Posterior vena cava (tissue), 2 donors: ENCODE measurements around the gene CRYM. TPM values are rescaled to one million over a fixed set of nuclear protein-coding genes. Genes with fewer than 3 reads are reported as not detected.
"Not testable (repeated sequence)": the region's sequence is repeated elsewhere in the genome, so short reads cannot be mapped to it uniquely, and the experiment has no call there.

ENCODE experiments used
- DNase-seq: peaks from one replicate; pipeline ENCODE4 v3.0.0-alpha.2; 2020; ENCODE audit warnings: low spot score
- intact Hi-C, 2 donors: fragments of 100-400 bp; cut with DNase I; formaldehyde crosslinking; loops; one replicate each; pipeline versions ENCODE4 v1.14.1 to v1.14.2; 2022 to 2023
- long read RNA-seq, 2 donors: library from polyadenylated mRNA; unstranded; transcript quantifications; one replicate each; pipeline ENCODE4 v2.0.0, GENCODE V29; 2020 to 2021
- total RNA-seq, 2 donors: library from RNA; stranded (reverse); fragmentation: NEBNext Ultra II Directional; extraction: Animal tissue kit (Norgen Biotek cat#: 25700); gene quantifications; one replicate each; pipeline ENCODE4 v1.2.1, GENCODE V29; 2021
- donor health status: DM: yes; HTN: yes; CAD: no.
- donor health status: DM: yes; HTN: yes; CAD: no.

CRYM gene
- 1 to 10 TPM in 1 of 2 donors, under 1 TPM in 1; 0.93 to 1.0 TPM for total RNA-seq
- long read RNA-seq, donor 1, result 0 reads
- long read RNA-seq, donor 2, partial matches to known transcripts, result 1 of 1 reads
- long read RNA-seq, donor 2, other reads (novel, unspliced or antisense), result 0 of 1 reads

GRCh38 chr16:21277927-21278706 is at the start of gene CRYM:
CRYM (minus strand) TSS chr16:21278290; CDS start chr16:21278251, 39 bp downstream.
- DNase-seq, result no peak
- intact Hi-C loops, result no loop called here

- intact Hi-C loops, result no loop called here
- DNase-seq, result no peak
Measured at GRCh38 chr16:21327046-21327445, 49.0 kb upstream of the CRYM start.

- intact Hi-C loops, result no loop called here
- DNase-seq, result no peak
Measured at GRCh38 chr16:21326459-21326858, 48.4 kb upstream of the CRYM start.

- intact Hi-C loops, result no loop called here
- DNase-seq, result no peak
Measured at GRCh38 chr16:21324267-21324666, 46.2 kb upstream of the CRYM start.

- DNase-seq, intact Hi-C loops: not testable (repeated sequence)
Measured at GRCh38 chr16:21322251-21322650, 44.2 kb upstream of the CRYM start.

- intact Hi-C loops, result no loop called here
- DNase-seq, result no peak
Measured at GRCh38 chr16:21321736-21322135, 43.6 kb upstream of the CRYM start.

- intact Hi-C loops, result no loop called here
- DNase-seq, result no peak
Measured at GRCh38 chr16:21314339-21314738, 36.2 kb upstream of the CRYM start.

- intact Hi-C loops, DNase-seq: not testable (repeated sequence)
Measured at GRCh38 chr16:21312863-21313372, 34.8 kb upstream of the CRYM start.

GRCh38 chr16:21312046-21312445 is 34.0 kb upstream of the CRYM start:
- intact Hi-C loops, DNase-seq: not testable (repeated sequence)

- intact Hi-C loops, DNase-seq: not testable (repeated sequence)
Measured at GRCh38 chr16:21306712-21307111, 28.6 kb upstream of the CRYM start.

GRCh38 chr16:21302898-21303528 is 24.9 kb upstream of the CRYM start:
- intact Hi-C loops, result loop anchor here in 1 of 2 donors (5.0 kb wide), 1 partner anchor 116 kb away; no protein-coding TSS in a partner anchor

GRCh38 chr16:21302454-21302853 is 24.4 kb upstream of the CRYM start:
- no peak for DNase-seq
- intact Hi-C loops, result loop anchor here in 1 of 2 donors (5.0 kb wide), 1 partner anchor 115 kb away; no protein-coding TSS in a partner anchor

More at GRCh38 chr16:21302898-21303528, 24.9 kb upstream of the CRYM start:
- DNase-seq, result no peak

- DNase-seq, result no peak
- intact Hi-C loops, result loop anchor here in 1 of 2 donors (2.0 to 5.0 kb wide), 2 partner anchors 115 to 143 kb away; partner anchors contain the start of gene LDAF1
Measured at GRCh38 chr16:21301895-21302291, 23.8 kb upstream of the CRYM start.

GRCh38 chr16:21301168-21301894 is 23.2 kb upstream of the CRYM start:
- intact Hi-C loops, result loop anchor here in 1 of 2 donors (2.0 to 5.0 kb wide), 2 partner anchors 114 to 143 kb away; partner anchors contain the start of gene LDAF1
- DNase-seq, result peak; percentile 86

- DNase-seq, result peak; percentile 95
- intact Hi-C loops, result loop anchor here in 1 of 2 donors (2.0 to 5.0 kb wide), 2 partner anchors 113 to 142 kb away; partner anchors contain the start of gene LDAF1
Measured at GRCh38 chr16:21300309-21301167, 22.4 kb upstream of the CRYM start.

- DNase-seq, result not testable (repeated sequence)
- intact Hi-C loops, result loop anchor here in 1 of 2 donors (10.0 kb wide), 1 partner anchor 105 kb away; no protein-coding TSS in a partner anchor
Measured at GRCh38 chr16:21289789-21290188, 11.7 kb upstream of the CRYM start.

- intact Hi-C loops, result no loop called here
- DNase-seq, result no peak
Measured at GRCh38 chr16:21285314-21285713, 7.2 kb upstream of the CRYM start.

- intact Hi-C loops, result no loop called here
Measured at GRCh38 chr16:21284414-21284813, 6.3 kb upstream of the CRYM start.

More at GRCh38 chr16:21284414-21284813, 6.3 kb upstream of the CRYM start:
- DNase-seq, result no peak
